HUDEP-2 (cell line): Measurements from ENCODE around the gene ADORA2B.
"Not testable (repeated sequence)": the region's sequence is repeated elsewhere in the genome, so short reads cannot be mapped to it uniquely, and the experiment has no call there.

Experiments used
- DNase-seq, 76 experiments: peaks; one replicate each; lab custom pipeline; 2025; ENCODE audit not compliant: unreplicated experiment in 76 of 76; lab: John Stamatoyannopoulos, UW

Gene ADORA2B

DNA sequence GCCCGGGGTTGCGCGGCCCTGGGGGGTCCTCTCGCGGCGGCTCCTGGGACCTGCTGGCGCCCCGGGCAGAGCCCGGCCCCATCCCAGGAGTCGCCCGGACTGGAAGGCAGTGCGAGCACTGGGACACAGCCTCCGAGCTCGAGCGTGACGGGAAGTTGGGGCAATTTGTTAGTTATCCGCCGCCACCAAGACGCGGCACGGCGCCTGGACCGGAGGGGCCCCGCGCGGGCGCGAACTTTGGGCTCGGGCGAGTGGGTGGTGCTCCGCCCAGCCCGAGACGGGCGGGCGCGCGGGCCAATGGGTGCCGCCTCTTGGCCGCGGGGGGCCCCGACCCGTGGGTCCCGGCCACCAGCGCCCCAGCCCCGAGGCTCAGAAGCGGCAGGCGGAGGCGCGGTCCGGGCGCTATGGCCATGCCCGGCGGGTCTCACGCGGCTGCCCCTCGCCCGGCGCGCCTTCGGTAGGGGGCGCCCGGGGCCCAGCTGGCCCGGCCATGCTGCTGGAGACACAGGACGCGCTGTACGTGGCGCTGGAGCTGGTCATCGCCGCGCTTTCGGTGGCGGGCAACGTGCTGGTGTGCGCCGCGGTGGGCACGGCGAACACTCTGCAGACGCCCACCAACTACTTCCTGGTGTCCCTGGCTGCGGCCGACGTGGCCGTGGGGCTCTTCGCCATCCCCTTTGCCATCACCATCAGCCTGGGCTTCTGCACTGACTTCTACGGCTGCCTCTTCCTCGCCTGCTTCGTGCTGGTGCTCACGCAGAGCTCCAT, at the start of gene ADORA2B:
ADORA2B (plus strand) TSS at position 372 of the 768 bp plus-strand sequence; CDS start at position 491, 119 bp downstream.
- DNase-seq = peak in 66 of 76 experiments; percentile 12 to 81 (median 58)

DNA sequence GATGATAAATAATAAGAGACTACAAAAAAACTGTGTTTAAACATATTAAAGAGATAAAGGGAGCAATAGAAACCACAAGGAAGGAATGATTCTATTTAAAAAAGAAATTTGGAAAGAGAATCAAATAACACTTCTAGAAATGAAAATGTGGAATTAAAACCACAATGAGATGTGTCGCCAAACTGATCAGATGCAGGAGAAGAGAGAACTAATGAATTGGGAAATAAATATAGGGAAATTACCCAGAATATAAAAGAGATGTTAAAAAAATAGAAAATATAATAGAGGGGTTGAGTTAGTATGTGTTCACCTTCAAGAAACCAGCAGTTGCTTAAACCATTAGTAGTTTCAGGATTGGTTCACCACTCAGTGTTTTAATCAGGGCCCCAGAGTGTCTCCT, 48.7 kb upstream of the ADORA2B start:
- DNase-seq = no peak

DNA sequence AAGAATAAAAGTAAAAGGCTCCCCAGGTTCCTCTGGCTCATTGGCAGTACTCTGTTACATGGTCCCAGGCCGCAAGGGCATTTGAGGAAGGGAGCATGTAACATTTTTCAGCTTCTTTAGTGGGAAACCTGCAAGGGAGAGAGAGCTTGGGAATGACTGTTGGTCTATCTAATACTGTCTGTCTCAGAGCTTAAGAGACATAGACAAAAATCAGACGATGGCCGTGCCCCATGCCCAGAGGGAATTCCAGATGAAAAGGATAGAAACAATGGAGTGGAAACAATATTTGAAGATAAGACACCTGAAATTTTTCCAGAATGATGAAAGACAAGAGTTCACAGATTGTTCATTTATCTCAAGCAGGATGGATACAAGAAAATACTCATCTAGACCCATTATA, 48.1 kb upstream of the ADORA2B start:
- DNase-seq = no peak

DNA sequence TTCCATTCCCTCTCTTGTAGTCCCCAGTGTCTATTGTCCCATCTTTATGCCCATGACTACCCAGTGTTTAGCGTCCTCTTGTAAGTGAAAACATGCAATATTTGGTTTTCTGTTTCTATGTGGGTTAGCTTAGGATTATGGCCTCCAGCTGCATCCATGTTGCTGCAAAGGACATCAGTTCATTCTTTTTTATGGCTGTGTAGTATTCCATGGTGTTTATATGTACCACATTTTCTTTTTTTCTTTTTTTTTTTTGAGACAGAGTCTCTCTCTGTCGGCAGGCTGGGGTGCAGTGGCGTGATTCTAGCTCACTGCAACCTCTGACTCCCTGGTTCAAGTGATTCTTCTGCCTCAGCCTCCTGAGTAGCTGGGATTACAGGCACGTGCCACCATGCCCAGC, 45.3 kb upstream of the ADORA2B start:
- DNase-seq = not testable (repeated sequence)

DNA sequence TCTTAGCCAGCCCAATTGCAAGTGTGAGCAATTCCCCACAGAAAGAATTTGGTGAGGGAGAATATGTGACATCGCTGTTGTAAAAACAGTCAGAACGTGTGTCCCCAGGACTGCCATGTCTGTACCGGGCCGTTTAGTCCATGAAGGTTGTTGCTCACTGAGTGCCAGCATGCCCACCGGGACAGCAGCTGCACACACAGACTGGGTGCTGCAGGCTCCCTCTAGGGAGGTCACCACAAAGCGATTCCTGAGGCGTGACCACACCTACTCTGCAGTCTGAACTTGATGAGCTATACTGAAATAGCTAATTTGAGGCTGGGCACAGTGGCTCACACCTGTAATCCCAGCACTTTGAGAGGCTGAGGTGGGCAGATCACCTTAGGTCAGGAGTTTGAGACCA, 44.1 kb upstream of the ADORA2B start:
- no peak for DNase-seq

DNA sequence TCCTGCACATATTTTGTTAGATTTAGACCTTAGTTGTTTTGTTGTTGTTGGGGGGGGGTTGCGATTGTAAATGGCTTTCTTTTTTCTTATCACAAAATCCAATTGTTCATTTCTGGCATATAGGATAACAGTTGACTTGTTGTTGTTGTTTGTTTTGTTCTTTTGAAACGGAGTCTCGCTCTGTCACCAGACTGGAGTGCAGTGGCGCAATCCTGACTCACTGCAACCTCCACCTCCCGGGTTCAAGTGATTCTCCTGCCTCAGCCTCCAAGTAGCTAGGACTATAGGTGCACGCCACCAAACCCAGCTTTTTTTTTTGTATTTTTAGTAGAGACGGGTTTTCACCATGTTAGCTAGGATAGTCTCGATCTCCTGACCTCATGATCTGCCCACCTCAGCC, 39.7 kb upstream of the ADORA2B start:
- DNase-seq = not testable (repeated sequence)

DNA sequence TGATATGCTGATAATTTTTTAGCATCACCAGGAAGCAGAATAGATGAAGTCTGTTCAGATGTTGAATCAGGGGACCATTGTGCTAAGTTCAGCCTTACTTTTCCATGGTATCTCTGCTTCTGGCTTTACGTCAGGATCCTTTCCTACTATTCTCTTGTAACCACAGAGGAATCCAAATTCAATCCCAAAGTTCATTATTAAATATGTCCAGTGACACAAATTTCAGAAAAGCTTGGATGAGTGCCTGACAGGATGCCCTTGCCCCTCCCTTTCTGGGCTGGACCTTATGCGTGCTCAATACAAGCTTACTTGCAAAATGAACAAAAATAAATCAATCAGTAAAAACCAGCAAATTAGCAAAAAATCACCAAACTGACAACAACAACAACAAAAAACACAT, 37.6 kb upstream of the ADORA2B start:
- no peak for DNase-seq

DNA sequence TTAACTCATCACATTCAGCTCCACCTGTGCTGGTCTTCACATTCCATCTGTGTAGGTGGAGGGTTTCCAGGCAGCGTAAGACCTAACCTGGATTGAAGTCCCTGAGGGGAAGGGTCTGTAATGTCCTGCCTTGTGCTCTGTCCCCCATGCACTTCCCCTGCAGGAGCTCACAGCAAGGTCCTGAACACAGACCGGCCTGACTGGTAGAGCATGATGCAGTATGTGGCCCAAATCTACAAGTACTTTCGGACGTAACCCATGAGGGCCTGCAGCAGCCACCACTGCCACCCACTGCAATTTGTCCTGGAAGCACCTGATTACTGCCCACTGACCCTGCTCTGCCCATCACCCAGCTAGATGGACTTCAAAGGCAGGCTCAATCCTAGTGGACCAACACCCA, 36.6 kb upstream of the ADORA2B start:
- DNase-seq = no peak

DNA sequence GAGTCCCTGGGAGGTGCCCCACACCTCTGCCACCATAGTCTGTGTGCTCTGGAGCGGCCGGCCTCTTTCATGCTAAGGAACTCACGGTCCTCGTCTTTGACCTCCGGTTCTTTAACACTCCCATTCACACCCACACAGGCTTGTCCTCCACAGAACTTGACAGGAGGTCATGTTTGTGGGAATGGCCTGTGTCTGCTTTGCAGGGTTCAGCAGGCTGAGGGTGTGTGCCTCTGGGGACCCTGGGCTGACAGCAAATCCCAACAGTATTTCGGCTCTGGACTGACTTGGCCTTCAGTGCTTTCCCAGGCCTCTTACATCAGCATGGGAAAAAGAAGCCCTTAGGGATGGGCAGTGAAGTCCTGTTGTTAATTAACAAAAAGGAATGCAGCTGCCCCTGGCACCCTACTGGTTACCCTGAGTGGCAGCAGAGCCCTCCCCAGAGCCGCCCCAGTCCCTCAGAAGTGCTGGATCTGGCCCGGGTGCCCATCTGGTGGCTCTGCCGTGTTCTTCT, 35.4 kb upstream of the ADORA2B start:
- no peak for DNase-seq

DNA sequence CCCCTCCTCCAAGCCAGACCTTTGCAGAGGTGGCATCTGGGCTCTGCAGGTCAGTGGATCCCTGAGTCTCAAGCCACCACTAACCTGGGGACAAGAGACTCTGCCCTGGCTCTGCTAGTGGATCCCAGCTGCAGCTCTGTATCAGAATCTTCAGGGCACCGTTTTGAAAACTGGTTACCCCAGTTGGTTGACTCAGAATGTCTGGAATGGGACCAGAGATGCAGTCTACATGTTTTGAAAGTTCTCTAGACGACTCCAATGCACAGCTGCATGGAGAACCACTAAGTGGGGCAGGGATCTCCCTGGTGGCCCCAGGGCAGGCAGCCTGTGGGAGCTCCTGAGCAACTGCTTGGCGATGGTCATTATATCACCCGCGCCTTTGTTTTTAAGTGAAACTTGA, 34.1 kb upstream of the ADORA2B start:
- DNase-seq = no peak

DNA sequence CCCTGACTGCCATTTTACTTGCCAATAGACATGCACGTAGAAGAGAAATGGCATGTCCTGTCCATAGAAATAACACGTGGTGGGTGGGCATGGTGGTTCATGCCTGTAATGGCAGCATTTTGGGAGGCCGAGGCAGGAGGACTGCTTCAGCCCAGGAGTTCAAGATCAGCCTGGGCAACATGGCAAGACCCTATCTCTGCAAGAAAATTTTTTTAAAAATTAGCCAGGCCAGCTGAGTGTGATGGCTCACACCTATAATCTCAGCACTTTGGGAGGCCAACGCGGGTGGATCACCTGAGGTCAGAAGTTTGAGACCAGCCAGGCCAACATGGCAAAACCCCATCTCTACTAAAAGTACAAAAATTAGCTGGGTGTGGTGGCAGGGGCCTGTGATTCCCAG, 33.2 kb upstream of the ADORA2B start:
- DNase-seq = not testable (repeated sequence)

DNA sequence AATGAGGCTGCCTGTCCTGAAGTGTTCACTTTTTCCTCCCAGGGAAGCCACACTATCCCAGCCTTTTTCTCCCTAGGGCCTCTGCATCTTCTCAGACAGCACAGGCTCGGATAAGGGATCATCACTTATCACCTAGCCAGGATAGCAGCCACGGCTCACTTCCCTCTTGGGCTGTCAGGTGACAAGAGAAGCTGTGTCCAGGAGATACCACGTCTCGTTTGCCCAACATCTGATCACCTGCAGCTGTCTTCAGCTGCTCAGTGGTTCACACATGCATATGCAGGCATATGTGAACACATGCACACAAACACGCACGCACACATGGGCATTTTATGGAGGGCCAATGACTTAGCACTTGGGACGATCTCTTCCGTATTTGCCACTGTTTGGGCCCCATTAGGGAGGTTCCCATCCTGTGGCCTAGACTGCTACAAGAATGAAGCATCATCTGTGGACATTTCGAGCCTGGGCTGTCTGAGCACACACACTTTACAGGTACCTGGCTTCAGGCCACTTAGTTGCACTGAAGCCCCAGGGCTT, 32.4 kb upstream of the ADORA2B start:
- DNase-seq = no peak

DNA sequence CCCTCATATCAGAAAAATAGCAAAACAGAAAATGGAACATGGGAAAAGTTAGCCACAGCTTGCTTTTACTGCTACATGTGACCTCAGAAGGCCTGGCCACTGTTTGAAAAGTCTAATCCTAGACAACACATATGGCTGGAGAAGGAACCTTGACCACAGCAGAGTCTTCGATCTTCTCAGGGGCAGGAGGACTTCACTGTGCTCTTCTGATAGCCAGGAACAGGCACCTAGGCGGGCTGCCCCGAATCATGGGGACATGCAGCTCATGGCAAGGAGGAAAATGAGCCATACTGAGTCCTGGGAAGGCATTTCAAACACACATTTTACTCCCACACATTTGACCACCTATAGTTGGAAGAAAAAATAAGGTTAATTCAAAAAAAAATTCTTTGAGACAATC, 31.1 kb upstream of the ADORA2B start:
- no peak for DNase-seq

DNA sequence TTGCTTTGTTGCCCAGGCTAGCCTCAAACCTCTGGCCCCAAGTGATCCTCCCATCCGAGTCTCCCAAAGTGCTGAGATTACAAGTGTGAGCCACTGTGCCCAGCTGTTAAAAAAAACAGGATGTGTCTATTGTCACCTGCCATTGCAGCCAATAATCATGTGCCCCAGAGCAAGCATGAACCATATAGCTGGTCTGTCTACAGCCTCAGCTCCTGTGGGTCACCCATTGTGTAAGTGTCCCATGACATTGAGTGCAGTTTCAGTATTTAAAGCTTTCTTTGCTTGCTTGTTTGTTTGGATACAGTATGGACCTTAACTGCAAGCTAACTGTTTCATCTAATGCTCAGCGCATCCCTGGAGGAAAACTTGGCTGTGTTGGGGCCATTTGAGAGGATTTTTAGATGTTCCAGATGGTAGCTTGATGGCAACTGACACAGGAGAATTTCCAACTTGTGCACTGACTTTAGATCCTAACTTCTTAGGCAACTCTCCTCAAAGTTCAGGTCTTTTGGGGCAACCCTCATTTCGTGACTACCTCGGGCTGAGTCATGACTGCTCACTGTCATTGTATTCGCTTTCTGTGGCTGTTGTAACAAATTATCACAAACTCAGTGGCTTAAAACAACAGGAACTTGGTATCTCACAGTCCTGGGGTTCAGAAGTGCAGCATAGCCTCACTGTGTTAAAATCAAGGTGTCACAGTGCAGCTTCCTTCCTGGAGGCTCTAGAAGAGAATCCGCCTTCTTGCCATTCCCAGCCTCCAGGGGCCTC, 30.3 kb upstream of the ADORA2B start:
- DNase-seq = no peak

DNA sequence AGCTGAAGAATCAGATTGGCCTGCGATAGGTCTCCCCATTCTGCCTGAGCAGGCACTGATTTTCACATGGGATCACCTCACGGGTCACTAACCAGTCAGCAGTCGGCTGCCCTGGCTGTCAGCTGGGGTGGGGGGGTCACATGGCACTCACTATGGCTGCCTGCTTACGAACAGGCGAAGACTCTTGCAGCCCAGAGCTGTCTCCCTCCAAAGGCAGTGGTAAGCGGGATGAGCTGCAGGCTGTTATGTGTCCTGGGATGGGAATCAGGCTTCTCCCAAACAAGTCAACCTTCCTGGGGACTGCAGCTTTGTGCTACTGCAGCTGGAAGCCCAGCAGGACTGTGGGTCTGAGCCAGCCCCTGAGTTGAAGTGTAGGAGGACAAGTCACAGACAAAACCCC, 29.0 kb upstream of the ADORA2B start:
- DNase-seq = no peak

DNA sequence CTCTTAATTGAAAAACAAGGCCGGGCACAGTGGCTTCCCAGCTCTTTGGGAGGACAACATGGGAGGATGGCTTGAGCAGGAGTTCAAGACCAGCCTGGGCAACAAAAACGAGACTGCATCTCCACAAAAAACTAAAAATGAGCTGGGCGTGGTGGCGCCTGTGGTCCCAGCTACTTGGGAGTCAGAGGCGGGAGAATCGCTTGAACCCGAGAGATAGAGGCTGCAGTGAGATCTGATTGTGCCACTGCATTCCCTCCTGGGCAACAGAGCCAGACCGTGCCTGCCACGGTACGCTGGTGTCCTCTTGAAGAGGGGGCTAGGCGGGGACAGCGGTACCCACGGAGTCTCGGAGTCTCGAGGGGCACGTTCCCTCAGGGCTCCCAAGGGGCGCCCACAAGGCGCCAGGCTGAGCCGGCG, 27.9 kb upstream of the ADORA2B start:
- no peak for DNase-seq

DNA sequence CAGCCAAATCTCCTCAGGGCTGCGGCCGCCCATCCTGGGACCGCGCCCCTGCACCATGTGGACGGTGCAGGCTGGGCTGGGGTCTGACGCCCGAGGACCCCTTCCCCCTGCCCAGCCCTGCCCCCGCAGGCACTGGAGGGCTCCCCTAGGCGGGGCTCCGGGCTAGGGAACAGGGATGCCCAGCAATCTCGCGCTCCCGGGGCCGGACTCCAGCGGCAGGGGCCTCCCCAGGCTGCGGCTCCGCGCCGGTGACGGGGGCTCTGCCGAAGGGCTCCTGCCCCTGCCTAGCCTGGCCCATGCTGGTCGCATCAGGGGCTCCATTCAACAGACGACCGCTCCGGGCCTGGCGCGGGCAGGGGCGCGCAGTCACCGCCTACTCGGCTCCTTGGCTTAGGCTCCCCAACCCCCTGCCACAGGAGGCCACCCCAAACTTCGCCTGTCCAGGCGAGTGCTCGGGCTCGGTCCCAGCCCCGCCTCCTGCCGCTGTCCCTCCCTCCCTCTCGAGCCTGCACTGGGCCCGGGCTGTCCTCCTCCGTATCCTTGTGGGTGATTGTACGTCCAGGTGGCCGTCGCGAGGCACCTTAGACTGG, 27.4 kb upstream of the ADORA2B start:
- DNase-seq = no peak

DNA sequence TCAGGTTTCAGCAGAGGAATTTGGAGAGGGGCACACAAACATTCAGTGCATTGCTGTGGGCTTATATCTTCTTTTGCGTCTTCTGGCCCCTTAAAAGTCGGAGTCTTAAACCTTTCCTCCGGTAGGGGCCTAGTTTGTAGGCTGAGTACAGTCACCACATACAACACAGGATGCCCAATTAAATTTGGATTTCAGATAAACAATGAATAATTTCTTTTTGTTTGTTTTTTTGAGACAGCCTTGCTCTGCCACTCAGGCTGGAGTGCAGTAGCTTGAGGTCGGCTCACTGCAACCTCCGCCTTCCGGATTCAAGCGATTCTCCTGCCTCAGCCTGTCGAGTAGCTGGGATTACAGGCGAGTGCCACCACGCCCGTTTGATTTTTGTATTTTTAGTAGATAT, 26.7 kb upstream of the ADORA2B start:
- DNase-seq = no peak

DNA sequence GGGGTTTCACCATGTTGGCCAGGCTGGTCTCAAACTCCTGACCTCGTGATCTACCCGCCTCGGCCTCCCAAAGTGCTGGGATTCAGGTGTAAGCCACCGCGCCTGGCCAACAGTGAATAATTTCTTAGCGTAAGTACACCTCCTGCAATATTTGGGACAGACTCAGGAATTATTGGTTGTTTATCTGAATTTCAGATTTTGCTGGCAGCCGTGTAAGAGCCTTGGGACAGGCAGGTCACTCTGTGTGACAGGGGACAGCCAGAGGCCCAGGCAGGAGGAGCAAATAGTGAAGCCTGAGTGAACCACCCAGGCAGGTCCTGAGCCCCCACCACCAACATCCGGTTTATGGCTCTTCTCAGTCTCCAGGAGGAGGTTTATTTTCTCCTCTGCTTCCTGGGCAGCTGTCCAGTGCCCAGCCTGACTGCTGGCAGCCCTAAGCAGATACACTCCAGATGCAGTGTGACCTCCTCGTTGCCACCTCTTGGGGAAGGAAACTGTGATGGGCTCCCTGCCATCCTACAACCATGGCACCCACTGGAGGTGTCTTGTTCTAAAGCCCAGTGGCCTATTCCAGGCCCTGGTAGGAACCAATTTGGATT, 26.2 kb upstream of the ADORA2B start:
- no peak for DNase-seq

DNA sequence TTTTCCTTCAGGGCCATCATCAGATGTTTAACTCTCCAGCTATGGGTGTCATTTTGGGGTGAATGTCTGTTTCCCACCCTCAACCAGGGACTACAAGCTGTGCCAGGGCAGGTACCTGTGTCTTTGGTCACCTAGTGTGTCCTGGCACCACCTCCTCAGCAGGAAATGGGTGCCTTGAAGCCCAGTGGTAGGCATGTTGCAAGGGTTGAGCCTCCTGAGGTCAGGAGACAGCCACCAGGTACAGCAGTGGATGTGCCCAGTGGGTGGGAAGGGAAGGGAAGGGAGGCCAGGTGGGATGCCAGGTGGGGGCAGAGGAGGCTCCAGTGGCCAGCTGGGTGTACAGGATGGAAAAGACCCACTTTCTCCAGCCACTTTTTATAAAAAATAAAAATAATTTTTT, 25.5 kb upstream of the ADORA2B start:
- no peak for DNase-seq

DNA sequence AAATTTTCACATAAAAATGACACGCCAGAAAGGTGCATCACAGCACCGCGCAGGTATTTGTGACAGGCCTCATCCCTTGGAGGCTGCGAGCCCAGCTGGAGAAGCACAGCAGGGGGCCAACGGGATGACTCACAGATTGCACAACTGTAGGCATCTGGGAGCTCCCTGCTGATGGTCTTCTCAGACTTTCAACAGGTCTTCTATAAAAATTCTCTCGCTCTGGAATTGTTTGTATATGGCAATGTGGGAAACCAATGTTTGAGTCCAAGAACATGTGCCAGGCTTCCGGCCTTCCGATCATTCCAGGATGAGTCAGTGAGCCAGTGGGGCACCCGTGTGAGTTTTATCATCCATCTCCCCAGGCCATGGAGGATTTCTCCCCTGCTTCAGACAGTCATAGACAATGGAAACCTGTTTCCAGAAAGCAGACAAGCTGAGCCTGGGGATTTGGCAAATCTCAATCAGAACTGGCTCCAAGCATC, 24.1 kb upstream of the ADORA2B start:
- no peak for DNase-seq
